Natural killer cell (primary cell): Measurements from ENCODE around the gene COX10. TPM values are rescaled to one million over a fixed set of nuclear protein-coding genes. Genes with fewer than 3 reads are reported as not detected.

Source experiments
- ATAC-seq, 3 donors: fragments of 150-1000 bp in 2 of 3; fragments of 200-7000 bp in 1 of 3; cut with Tn5 transposase; 1 replicate in 1 of 3; 2 replicates in 2 of 3; pipeline ENCODE4 v1.10.0; 2021; ENCODE audit warnings: mild to moderate bottlenecking in 2 of 3, moderate library complexity in 2 of 3
- DNase-seq, 2 donors: peaks; one replicate each; pipeline versions ENCODE4 v3.0.0 to v3.0.0-alpha.2; 2013 to 2021; ENCODE audit warnings: mixed read lengths in 1 of 2
- H3K27ac ChIP-seq: one replicate; pipeline ENCODE4 v1.5.1; 2013; ENCODE audit warnings: mild to moderate bottlenecking, low read length
- H3K27me3 ChIP-seq: one replicate; pipeline ENCODE4 v1.6.1; 2013; ENCODE audit warnings: low read length; ENCODE audit not compliant: control insufficient read depth, insufficient read depth
- H3K36me3 ChIP-seq: one replicate; pipeline ENCODE4 v1.6.1; 2013; ENCODE audit warnings: low read length; ENCODE audit not compliant: control insufficient read depth, insufficient read depth
- H3K4me1 ChIP-seq: one replicate; pipeline ENCODE4 v1.6.1; 2013; ENCODE audit warnings: low read length; ENCODE audit not compliant: control insufficient read depth, insufficient read depth
- H3K4me3 ChIP-seq: one replicate; pipeline ENCODE4 v1.5.1; 2013; ENCODE audit warnings: low read length
- H3K9me3 ChIP-seq: one replicate; pipeline ENCODE4 v1.6.1; 2013; ENCODE audit warnings: low read length; ENCODE audit not compliant: control insufficient read depth, insufficient read depth
- H3K27ac Mint-ChIP-seq, 2 donors: one replicate each; pipeline ENCODE4 v1.8.0; 2022; ENCODE audit warnings: mild to moderate bottlenecking in 2 of 2, mixed read lengths in 2 of 2, moderate library complexity in 1 of 2
- H3K27me3 Mint-ChIP-seq, 2 donors: one replicate each; pipeline ENCODE4 v1.8.0; 2022; ENCODE audit warnings: low read depth in 2 of 2, mixed read lengths in 2 of 2
- H3K36me3 Mint-ChIP-seq: one replicate; pipeline ENCODE4 v1.8.0; 2022; ENCODE audit warnings: mixed read lengths
- H3K4me1 Mint-ChIP-seq, 2 donors: one replicate each; pipeline ENCODE4 v1.8.0; 2022; ENCODE audit warnings: mixed read lengths in 2 of 2
- H3K4me3 Mint-ChIP-seq: one replicate; pipeline ENCODE4 v1.8.0; 2022; ENCODE audit warnings: mild to moderate bottlenecking, moderate library complexity, mixed read lengths
- H3K9me3 Mint-ChIP-seq, 2 donors: one replicate each; pipeline ENCODE4 v1.8.0; 2022; ENCODE audit warnings: mixed read lengths in 2 of 2
- CTCF ChIP-seq: fragments of 200-600 bp; IDR thresholded peaks from one replicate; pipeline ENCODE4 v1.8.0; 2022; ENCODE audit warnings: antibody characterized with exemption
- WGBS: methylation state at CpG from one replicate; pipeline ENCODE4 v1.1.7; 2013; ENCODE audit warnings: missing lambda C conversion rate; ENCODE audit not compliant: insufficient coverage; 5-methylcytosine and 5-hydroxymethylcytosine counted together
- intact Hi-C: fragments of 100-400 bp; cut with micrococcal nuclease; formaldehyde crosslinking; loops from one replicate; pipeline ENCODE4 v1.14.2; 2022
- total RNA-seq, 4 donors: library from RNA; stranded (reverse); fragments of 120-200 nt in 1 of 4; gene quantifications; one replicate each; pipeline versions ENCODE4 v1.2.3 to v1.2.4, GENCODE V29; 2013 to 2022

Gene COX10
- total RNA-seq, 3 donors from 2014 or later (not counting 1 experiment from before 2014, with no cell fraction given) = 12.5 to 17.0 (median 13.5) TPM

- peaks cover 14 to 19% of the 10 kb centered on the region in 2 donors for H3K4me1 Mint-ChIP-seq
- H3K27me3 ChIP-seq = no peaks in the 10 kb centered on the region
Observed at GRCh38 chr17:14084955-14085354, 15.7 kb downstream of the COX10 start.

DNA sequence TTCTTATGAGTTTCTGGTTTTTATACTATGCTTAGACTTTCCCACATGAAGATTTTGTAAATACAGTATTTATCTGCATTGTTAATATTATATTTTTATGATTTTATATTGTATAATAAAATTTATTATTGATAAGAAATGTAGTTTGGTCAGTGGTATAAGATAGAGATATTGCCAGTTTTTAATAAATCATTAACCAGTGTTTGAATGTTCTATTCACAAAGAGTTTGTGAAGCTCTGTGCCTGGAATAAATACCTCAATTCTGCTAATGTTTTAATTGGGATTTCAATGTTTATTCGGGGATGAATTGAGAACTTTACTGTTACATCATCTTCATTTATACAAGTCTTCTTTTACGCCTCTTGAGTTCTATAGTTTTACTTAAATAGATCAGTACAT lies 16.9 kb downstream of the COX10 start:
- no peak overlapping the region for H3K4me3 ChIP-seq
- Mint-ChIP-seq H3K4me3 (no peak overlapping the region), H3K36me3 (no peaks in the 10 kb centered on the region), H3K4me1 (peaks cover 14 to 19% of the 10 kb centered on the region in 2 donors), H3K27ac (no peak overlapping the region), H3K27me3 (no peaks in the 10 kb centered on the region), H3K9me3 (no peaks in the 10 kb centered on the region)
- H3K27ac ChIP-seq = no peak overlapping the region
- H3K4me1 ChIP-seq = no peaks in the 10 kb centered on the region
- DNase-seq (no peak), ATAC-seq (no peak)
- TF ChIP-seq CTCF = no peak
- no peaks in the 10 kb centered on the region for H3K36me3 ChIP-seq
- no CpG with 5 or more reads among the region's 2 CpGs for WGBS
- intact Hi-C loops = no loop called here
- H3K27me3 ChIP-seq = no peaks in the 10 kb centered on the region
- H3K9me3 ChIP-seq = no peaks in the 10 kb centered on the region

More at GRCh38 chr17:14084955-14085354, 15.7 kb downstream of the COX10 start:
- Histone ChIP-seq H3K4me3 (no peak overlapping the region), H3K27ac (no peak overlapping the region), H3K36me3 (peaks cover under 1% of the 10 kb centered on the region), H3K4me1 (no peaks in the 10 kb centered on the region), H3K9me3 (no peaks in the 10 kb centered on the region)
- Mint-ChIP-seq H3K27ac (no peak overlapping the region), H3K9me3 (no peaks in the 10 kb centered on the region), H3K36me3 (no peaks in the 10 kb centered on the region), H3K4me3 (no peak overlapping the region), H3K27me3 (no peaks in the 10 kb centered on the region)
- intact Hi-C loops = no loop called here
- DNase-seq (no peak), ATAC-seq (no peak)
- TF ChIP-seq CTCF = no peak
- 100% methylated on average over 1 of the region's 2 CpGs for WGBS

GRCh38 chr17:14089179-14089578 lies 19.9 kb downstream of the COX10 start:
- Mint-ChIP-seq H3K4me3 (no peak overlapping the region), H3K27me3 (no peaks in the 10 kb centered on the region), H3K27ac (no peak overlapping the region), H3K4me1 (peaks cover 9 to 18% of the 10 kb centered on the region in 2 donors), H3K36me3 (no peaks in the 10 kb centered on the region), H3K9me3 (no peaks in the 10 kb centered on the region)
- TF ChIP-seq CTCF = no peak
- no peak for DNase-seq
- no peak for ATAC-seq
- no peaks in the 10 kb centered on the region for H3K27me3 ChIP-seq
- no peak overlapping the region for H3K27ac ChIP-seq
- no peaks in the 10 kb centered on the region for H3K4me1 ChIP-seq
- intact Hi-C loops = no loop called here
- H3K36me3 ChIP-seq = no peaks in the 10 kb centered on the region
- 87% methylated on average over 1 of the region's 1 CpG for WGBS
- no peak overlapping the region for H3K4me3 ChIP-seq
- no peaks in the 10 kb centered on the region for H3K9me3 ChIP-seq

- Mint-ChIP-seq H3K4me1 (peaks cover 22 to 23% of the 10 kb centered on the region in 2 donors), H3K4me3 (no peak overlapping the region), H3K27me3 (no peaks in the 10 kb centered on the region), H3K36me3 (no peaks in the 10 kb centered on the region), H3K27ac (no peak overlapping the region), H3K9me3 (no peaks in the 10 kb centered on the region)
- ATAC-seq (no peak), DNase-seq (no peak)
- no peaks in the 10 kb centered on the region for H3K4me1 ChIP-seq
- TF ChIP-seq CTCF = no peak
- no peak overlapping the region for H3K27ac ChIP-seq
- H3K36me3 ChIP-seq = no peaks in the 10 kb centered on the region
- no peaks in the 10 kb centered on the region for H3K9me3 ChIP-seq
- intact Hi-C loops = no loop called here
- no peaks in the 10 kb centered on the region for H3K27me3 ChIP-seq
- 97% methylated on average over 2 of the region's 4 CpGs for WGBS
- no peak overlapping the region for H3K4me3 ChIP-seq
Observed at GRCh38 chr17:14091367-14091766, 22.1 kb downstream of the COX10 start.
